Gastroesophageal sphincter (tissue), 4 donors: ENCODE results near the gene ADAM22. TPM values are rescaled to one million over a fixed set of nuclear protein-coding genes. Genes with fewer than 3 reads are reported as not detected.
A peak's percentile ranks its signal among the peaks of the same experiment; 100 is the strongest.

Source experiments
- ATAC-seq: fragments of 150-250 bp; one replicate; pipeline ENCODE4 v1.9.1; 2016; ENCODE audit warnings: mild to moderate bottlenecking, moderate library complexity
- H3K27ac ChIP-seq, 4 donors: fragments of 200-600 bp; sonication (generic) in 3 of 4; 1 replicate in 3 of 4; 2 replicates in 1 of 4; pipeline ENCODE4 v1.5.1; 2016 to 2019
- H3K27me3 ChIP-seq: fragments of 200-600 bp; sonication (generic); one replicate; pipeline ENCODE4 v1.5.1; 2019
- H3K36me3 ChIP-seq, 2 donors: fragments of 200-600 bp; sonication (generic); one replicate each; pipeline ENCODE4 v1.5.1; 2019; ENCODE audit warnings: control low read depth in 1 of 2
- H3K4me1 ChIP-seq, 3 donors: fragments of 200-600 bp; sonication (generic); 1 replicate in 2 of 3; 2 replicates in 1 of 3; pipeline ENCODE4 v1.5.1; 2016 to 2019; ENCODE audit warnings: control low read depth in 2 of 3
- H3K4me3 ChIP-seq, 2 donors: fragments of 200-600 bp; sonication (generic); one replicate each; pipeline ENCODE4 v1.5.1; 2019; ENCODE audit warnings: mild to moderate bottlenecking in 1 of 2, moderate library complexity in 1 of 2
- H3K9me3 ChIP-seq, 3 donors: fragments of 200-600 bp; sonication (generic); one replicate each; pipeline ENCODE4 v1.5.1; 2017 to 2019; ENCODE audit warnings: control low read depth in 2 of 3
- EP300 ChIP-seq: sonication (generic); formaldehyde crosslinking; IDR thresholded peaks from one replicate; pipeline ENCODE4 v1.6.1; 2017; ENCODE audit warnings: antibody characterized with exemption, mild to moderate bottlenecking
- POLR2A ChIP-seq, 2 donors: fragments of 450-650 bp; IDR thresholded peaks; one replicate each; pipeline ENCODE4 v1.6.1; 2017; ENCODE audit warnings: antibody characterized with exemption in 2 of 2, mild to moderate bottlenecking in 2 of 2, moderate library complexity in 1 of 2
- POLR2AphosphoS5 ChIP-seq: sonication (generic); formaldehyde crosslinking; IDR thresholded peaks from one replicate; pipeline ENCODE4 v1.6.1; 2017; ENCODE audit warnings: antibody characterized with exemption
- WGBS, 2 donors: methylation state at CpG; one replicate each; pipeline ENCODE4 v1.1.5; 2018; ENCODE audit warnings: low coverage in 1 of 2; 5-methylcytosine and 5-hydroxymethylcytosine counted together
- total RNA-seq, 4 donors: library from RNA; depleted of rRNA; stranded (reverse); fragments of >200 nt; gene quantifications; one replicate each; pipeline ENCODE4 v1.1.0, GENCODE V29; 2016
- TF ChIP-seq, protein P1 (sequence below), 4 experiments: fragments of 200-600 bp in 2 of 4; fragments of 450-650 bp in 2 of 4; sonication (generic) in 1 of 4; IDR thresholded peaks; one replicate each; pipeline ENCODE4 v1.5.1; 2017 to 2019; ENCODE audit warnings: antibody characterized with exemption in 4 of 4, mild to moderate bottlenecking in 2 of 4, moderate library complexity in 2 of 4

Gene ADAM22
- total RNA-seq, 4 donors from 2014 or later, result 1.1 to 3.6 (median 1.7) TPM

DNA sequence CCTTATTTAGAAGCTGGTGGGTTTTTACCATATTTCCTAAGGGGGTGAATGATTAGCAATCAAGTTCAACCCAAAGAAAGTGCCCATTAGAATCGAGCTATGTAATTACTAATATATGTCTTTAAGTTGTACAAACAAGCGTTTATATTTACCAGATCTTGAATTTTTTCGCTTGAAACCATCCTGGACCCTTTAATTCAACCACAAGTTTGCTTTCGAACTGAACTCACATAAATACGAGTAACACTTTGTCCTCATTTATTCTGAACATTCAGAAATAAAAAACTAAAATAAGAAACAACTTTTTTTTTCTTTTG, 284.3 kb downstream of the ADAM22 start:
- Histone ChIP-seq H3K9me3 (no peaks in the 10 kb centered on the region), H3K27ac (peak overlapping the region in 2 of 4 donors; percentile 88 to 90), H3K4me1 (peaks cover 0 to 44% (median 3%) of the 10 kb centered on the region in 3 donors), H3K36me3 (peaks cover 1 to 38% of the 10 kb centered on the region in 2 donors), H3K27me3 (no peaks in the 10 kb centered on the region), H3K4me3 (peak overlapping the region; percentile 76 to 84)
- no peak for ATAC-seq
- WGBS, 2 donors, result 42 to 59% methylated on average over 5 of the region's 5 CpGs
- no peak for TF ChIP-seq EP300
- no peak for TF ChIP-seq POLR2AphosphoS5
- no peak for TF ChIP-seq POLR2A (IDR thresholded peaks at IDR 0.05)
- TF ChIP-seq, protein P1, sequence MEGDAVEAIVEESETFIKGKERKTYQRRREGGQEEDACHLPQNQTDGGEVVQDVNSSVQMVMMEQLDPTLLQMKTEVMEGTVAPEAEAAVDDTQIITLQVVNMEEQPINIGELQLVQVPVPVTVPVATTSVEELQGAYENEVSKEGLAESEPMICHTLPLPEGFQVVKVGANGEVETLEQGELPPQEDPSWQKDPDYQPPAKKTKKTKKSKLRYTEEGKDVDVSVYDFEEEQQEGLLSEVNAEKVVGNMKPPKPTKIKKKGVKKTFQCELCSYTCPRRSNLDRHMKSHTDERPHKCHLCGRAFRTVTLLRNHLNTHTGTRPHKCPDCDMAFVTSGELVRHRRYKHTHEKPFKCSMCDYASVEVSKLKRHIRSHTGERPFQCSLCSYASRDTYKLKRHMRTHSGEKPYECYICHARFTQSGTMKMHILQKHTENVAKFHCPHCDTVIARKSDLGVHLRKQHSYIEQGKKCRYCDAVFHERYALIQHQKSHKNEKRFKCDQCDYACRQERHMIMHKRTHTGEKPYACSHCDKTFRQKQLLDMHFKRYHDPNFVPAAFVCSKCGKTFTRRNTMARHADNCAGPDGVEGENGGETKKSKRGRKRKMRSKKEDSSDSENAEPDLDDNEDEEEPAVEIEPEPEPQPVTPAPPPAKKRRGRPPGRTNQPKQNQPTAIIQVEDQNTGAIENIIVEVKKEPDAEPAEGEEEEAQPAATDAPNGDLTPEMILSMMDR (IDR thresholded peaks at IDR 0.05), result no peak

DNA sequence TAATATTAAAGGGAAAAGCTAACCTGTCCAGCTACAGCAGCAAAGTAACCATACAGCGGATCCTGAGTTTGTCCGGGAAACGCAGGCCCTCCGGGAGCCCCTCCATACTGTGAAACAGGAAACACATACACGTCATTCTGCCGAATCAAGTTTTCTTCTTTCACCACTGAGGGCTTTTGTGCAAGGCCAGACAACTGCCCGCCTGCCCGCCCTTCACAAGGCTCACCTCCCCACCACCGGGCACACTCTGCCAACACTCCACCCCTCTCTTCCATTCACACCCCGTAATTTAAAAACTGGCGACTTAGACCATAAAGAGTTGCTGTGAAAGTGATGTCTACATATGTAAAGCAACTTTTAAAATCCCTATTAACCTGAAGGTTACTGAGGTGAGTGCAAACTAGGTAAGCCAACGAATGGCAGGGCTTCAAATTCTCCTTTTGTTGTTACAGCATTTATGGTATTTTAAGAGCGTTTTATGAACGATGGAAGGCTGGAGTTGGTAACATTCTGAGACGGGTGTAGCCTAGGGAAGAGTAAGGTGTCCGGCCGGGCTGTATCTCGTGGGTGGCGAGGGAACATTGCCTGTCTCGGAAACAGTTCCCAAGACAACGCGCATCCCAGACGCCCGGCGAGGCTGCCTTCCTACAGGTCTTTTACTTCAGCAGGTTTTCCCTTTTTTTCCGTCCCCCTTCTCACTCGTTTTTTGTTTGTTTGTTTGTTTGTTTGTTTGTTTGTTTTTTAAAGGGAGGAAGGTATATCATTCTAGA, 285.0 kb downstream of the ADAM22 start:
- Histone ChIP-seq H3K27me3 (no peaks in the 10 kb centered on the region), H3K27ac (peak overlapping the region in 3 of 4 donors; percentile 88 to 90 (median 89)), H3K4me3 (peak overlapping the region; percentile 76 to 84), H3K36me3 (peaks cover 0 to 32% of the 10 kb centered on the region in 2 donors), H3K4me1 (peaks cover 0 to 44% (median 3%) of the 10 kb centered on the region in 3 donors), H3K9me3 (no peaks in the 10 kb centered on the region)
- TF ChIP-seq, protein P1 (IDR thresholded peaks at IDR 0.05), result no peak
- TF ChIP-seq POLR2A (IDR thresholded peaks at IDR 0.05) (no peak), EP300 (no peak), POLR2AphosphoS5 (no peak)
- peak; percentile 23 for ATAC-seq
- WGBS, 2 donors, result 2 to 3% methylated on average over 13 to 27 of the region's 27 CpGs

DNA sequence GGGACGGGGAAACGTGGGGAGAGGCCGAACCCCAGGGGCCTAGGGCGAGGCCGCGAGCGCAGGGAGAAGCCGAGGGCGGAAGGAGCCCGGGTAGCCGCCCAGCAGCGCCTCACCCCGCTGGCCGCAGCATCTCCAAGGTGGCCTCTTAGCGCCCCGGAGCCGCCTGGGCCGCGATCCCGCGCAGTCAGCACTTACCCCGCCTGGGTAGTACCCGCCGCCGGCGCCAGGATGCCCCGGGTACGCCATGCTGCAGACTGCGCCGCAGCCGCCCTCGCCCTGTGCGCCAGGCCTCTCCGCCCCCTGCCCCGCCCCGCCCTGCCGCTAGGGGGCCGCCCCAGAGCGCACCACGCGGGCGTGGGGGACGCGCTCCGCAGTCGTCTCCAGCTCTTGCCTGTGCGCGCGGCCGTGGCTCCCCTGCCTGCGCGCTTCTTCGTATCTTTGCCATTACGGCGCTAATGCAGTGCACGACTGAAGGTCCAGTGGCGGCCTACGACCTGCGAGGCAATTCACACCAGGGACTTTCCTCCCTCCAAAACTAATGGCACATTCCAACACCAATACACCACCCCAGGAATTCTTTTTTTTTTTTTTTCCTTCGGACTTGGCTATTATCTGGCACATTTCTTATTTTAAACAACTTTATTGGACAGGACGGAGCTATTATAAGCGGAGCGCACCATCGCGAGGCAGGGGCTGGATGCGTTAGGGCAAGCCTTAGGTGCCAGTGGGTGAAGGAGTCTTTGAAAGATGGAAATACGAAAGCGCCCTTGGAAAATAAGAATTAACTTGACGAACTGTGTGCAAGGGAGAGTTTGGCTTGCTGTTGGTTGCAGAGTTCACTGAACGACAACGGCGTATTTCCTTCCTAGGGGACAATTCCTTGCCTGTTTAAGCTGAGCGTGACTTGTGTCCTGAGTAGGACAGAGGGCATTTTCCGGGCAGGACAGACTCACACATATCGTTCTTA, 286.0 kb downstream of the ADAM22 start, which contains the start of gene SRI:
Gene SRI (minus strand): TSS at position 258 of the 967 bp plus-strand sequence. CDS start 12 bp downstream, at position 246.
- H3K4me3 ChIP-seq, result peak within 1 kb of the TSS; percentile 76 to 84
- no peaks in the 10 kb centered on the region for H3K9me3 ChIP-seq
- no peaks in the 10 kb centered on the region for H3K27me3 ChIP-seq
- peaks cover 0 to 44% (median 3%) of the 10 kb centered on the region in 3 donors for H3K4me1 ChIP-seq
- H3K27ac ChIP-seq, result peak within 1 kb of the TSS; percentile 17 to 90 (median 88)
- TF ChIP-seq POLR2A (IDR thresholded peaks at IDR 0.05) (peak; percentile 67 to 70), EP300 (no peak), POLR2AphosphoS5 (peak; percentile 75)
- TF ChIP-seq, protein P1 (IDR thresholded peaks at IDR 0.05), result peak; percentile 82 to 95 (median 88)
- ATAC-seq, result peak; percentile 97
- WGBS, 2 donors, result 0 to 1% methylated on average over 19 to 21 of the region's 75 CpGs
- H3K36me3 ChIP-seq, result peaks cover 0 to 24% of the 10 kb centered on the region in 2 donors

DNA sequence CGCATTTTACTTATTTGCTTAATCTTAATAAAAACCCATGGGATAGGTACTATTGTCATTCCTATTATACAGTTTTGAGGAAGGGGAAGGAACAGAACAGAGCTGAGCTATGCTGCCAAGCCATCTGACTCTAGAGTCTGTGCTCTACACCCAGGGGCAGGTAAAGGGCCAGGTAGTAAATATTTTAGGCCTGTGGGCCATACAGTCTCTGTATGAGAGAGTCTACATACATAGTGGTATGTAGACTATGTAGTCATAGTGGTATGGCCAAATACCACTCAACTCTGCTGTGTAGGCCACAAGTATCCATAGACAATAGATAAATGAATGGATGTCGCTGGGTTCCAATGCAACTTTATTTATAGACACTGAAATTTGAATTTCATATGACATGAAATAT, 289.2 kb downstream of the ADAM22 start:
- peaks cover 0 to 23% (median 0%) of the 10 kb centered on the region in 3 donors for H3K4me1 ChIP-seq

More for the DNA sequence above, 289.2 kb downstream of the ADAM22 start:
- Histone ChIP-seq H3K27ac (no peak overlapping the region), H3K4me3 (no peak overlapping the region), H3K9me3 (no peaks in the 10 kb centered on the region), H3K27me3 (no peaks in the 10 kb centered on the region), H3K36me3 (no peaks in the 10 kb centered on the region)
- no peak for TF ChIP-seq EP300
- WGBS, 2 donors, result 94 to 100% methylated on average over 2 of the region's 2 CpGs
- ATAC-seq, result no peak
